HG03520 (cell line): ENCODE data around the gene TRAPPC3L.

ENCODE experiments used
- ATAC-seq: cut with Tn5 transposase; IDR thresholded peaks from one replicate; pipeline ENCODE4 v1.9.1; 2021; ENCODE audit warnings: mild to moderate bottlenecking, moderate library complexity; ENCODE audit not compliant: unreplicated experiment

The TRAPPC3L gene

GRCh38 chr6:116445102-116445501 lies 100.4 kb downstream of the TRAPPC3L start:
- ATAC-seq: no peak
